ENCODE measurements around the gene IRX2. TPM values are rescaled to one million over a fixed set of nuclear protein-coding genes. Genes with fewer than 3 reads are reported as not detected.

The IRX2 gene
- total RNA-seq (ENCODE audit: insufficient read depth, low replicate concordance): 6.5 TPM

DNA sequence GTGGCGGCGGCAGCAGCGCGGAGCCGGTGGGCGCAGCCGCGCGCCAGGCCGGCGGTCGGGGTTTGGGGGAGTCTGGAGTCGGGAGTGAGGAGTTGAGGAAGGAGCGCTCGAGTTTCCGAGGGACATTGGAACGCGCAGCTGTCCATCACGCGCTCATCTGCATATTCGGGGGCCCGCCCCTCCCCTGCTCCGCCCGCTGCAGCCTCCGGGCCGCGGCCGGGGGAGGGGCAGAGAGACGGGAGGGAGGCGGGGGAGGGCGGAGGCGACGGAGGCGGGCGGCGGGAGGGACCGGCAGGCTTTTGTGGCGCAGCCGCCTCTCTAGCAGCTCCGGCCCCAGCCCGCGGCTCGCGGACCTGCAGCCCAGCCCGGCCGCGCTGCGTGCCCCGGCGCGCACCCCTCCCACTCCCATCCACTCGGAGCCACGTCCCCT is at the start of gene IRX2:
TSS of gene IRX2 (minus strand) at position 86 of the 430 bp plus-strand sequence. CDS start 264 bp downstream, outside the sequence.
- DNase-seq (ENCODE audit: low spot score): peak; percentile 91

DNA sequence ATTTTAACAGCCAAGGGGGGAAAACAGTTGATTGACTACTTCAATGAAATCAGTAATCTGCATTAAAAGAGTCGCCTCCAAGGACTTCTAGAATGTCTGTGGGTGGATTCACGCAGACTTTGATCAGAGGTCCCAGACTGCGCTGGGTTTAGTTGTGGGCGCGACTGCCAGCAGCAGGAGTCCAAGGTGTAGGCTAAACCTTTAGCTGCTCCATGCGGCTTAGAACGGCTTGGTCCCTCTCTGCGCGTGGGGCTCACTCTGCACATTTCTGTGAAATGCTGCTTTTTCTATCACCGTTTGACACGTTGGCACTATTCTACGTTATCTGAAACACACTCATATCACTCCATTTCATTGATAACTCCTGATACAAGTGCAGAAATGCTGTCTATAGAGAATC is 48.6 kb upstream of the IRX2 start:
- no peak for DNase-seq (ENCODE audit: low spot score)

DNA sequence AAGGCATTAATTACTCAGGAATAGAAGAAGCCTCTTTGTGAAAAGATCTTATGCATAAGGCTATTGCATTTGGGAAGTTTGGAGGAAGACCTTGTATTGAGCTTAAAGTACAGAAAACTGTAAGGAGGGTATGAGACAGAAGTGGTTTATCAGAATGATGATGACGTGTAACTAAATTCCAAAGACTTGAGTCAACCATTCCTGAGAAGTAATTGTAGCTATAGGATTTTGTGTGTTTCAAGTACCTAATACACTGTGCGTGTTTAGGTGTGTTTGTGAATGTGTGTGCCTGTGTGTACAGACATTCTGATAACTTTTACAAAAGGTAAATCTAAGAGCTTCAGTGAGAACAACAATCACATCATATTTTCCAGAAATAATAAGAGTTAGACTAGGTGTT is 46.5 kb upstream of the IRX2 start:
- DNase-seq (ENCODE audit: low spot score): no peak

DNA sequence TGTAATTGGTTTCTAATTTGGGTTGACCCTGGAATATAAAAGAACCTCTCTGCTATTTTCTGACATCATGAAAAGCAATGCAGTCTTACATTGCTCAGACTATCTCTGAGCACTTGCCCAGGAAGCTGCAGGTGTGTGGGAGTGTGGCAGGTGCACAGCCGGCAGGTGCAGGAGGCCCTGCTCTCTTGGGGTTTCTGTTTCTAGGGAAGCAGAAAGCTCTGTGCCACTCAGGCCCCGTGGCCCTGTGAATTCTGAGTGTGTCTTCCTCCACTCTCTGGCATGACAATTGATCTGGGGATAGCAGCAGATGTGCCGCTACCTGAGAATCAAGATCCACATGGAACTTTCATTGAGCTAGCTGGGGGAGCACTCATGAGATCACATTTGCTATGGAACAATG is 45.7 kb upstream of the IRX2 start:
- no peak for DNase-seq (ENCODE audit: low spot score)

DNA sequence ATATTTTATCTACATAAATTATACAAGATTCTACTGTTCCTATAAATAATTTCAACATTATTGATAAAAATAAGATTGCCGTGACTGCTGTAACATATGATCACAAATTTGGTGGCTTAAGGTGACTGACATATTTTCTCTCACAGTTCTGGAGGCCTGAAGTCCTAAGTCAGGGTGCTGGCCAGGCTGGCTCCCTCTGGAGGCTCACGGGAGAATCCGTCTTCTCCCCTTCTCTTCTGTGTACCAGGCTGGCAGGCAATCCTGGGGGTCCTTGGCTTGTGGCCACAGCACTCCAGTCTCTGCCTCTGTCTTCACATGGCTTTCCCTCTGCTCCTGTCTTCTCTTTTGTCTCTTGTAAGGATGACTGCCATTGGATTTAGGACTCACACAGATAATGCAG is 31.7 kb upstream of the IRX2 start:
- no peak for DNase-seq (ENCODE audit: low spot score)

DNA sequence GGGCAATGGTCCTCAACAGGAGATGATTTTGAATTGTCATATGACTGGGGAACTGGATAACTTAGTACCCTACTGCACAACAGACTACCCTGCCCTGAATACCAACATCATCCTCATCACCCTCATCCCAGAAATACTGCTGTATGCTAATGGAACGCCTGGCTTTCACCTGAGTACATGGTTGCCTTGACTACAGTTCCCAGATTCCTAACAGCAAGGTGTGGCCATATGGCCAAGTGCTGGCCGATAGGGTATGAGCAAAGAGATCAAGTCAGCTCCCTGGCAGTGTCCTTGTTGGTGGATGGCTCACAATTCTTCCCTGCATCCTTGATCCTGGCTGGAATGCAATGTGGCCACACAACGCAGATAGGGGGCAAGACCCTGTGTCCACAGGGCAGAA is 31.2 kb upstream of the IRX2 start:
- no peak for DNase-seq (ENCODE audit: low spot score)

DNA sequence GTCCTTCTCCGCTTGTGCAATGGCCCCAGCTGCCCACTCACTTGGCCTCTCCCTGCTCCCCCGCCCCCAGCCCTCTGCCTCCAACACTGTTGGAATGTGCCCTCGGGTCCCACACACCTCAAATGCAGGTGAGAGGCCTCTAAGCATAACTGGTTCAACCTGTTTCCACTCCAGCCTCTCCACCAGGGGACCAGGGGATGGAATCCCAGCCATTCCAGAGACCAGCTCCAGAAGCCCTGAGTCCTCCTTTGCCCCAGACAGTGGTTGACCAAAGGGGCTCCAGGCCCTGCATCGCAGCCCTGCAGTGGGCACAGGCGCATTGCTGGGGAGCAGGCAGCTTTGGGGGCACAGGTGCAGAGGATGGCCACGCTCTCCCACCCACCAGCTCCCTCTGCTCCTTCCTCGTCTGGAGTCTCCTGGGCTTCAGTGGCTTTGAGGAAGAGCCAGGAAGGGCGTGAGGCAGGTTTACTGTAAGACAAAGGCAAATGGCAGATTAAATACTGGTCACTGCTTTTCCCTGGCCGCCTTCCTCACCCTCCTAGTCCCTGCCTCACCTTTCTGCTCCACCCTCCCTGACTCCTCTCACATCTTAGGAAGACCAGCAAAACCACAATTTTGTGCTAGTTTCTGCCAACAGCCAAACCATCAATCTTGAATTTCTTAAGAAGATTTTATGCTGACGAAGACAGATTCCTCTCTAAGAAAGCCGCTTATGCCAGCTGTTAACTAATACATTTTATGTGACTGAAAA is 29.1 kb upstream of the IRX2 start:
- DNase-seq (ENCODE audit: low spot score): peak; percentile 69

DNA sequence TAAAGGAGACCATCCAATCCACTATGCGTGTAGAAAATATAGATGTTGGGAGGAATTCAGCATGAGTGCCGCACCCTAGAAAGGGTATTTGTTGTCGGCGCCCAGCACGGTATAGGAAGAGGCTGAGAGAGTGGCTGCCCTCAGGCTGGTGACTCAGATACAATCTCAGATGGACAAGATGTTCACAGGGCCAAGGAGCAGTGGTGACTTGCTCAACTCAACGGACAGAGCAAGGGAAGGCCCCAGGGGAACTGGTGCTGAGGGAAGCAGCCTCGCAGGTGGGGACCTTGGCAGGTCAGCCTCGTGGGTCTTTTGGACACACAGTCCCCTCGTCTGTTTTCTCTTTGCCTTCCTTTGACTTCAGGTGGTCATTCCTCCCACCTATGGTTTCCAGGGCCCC is 28.0 kb upstream of the IRX2 start:
- DNase-seq (ENCODE audit: low spot score): no peak

DNA sequence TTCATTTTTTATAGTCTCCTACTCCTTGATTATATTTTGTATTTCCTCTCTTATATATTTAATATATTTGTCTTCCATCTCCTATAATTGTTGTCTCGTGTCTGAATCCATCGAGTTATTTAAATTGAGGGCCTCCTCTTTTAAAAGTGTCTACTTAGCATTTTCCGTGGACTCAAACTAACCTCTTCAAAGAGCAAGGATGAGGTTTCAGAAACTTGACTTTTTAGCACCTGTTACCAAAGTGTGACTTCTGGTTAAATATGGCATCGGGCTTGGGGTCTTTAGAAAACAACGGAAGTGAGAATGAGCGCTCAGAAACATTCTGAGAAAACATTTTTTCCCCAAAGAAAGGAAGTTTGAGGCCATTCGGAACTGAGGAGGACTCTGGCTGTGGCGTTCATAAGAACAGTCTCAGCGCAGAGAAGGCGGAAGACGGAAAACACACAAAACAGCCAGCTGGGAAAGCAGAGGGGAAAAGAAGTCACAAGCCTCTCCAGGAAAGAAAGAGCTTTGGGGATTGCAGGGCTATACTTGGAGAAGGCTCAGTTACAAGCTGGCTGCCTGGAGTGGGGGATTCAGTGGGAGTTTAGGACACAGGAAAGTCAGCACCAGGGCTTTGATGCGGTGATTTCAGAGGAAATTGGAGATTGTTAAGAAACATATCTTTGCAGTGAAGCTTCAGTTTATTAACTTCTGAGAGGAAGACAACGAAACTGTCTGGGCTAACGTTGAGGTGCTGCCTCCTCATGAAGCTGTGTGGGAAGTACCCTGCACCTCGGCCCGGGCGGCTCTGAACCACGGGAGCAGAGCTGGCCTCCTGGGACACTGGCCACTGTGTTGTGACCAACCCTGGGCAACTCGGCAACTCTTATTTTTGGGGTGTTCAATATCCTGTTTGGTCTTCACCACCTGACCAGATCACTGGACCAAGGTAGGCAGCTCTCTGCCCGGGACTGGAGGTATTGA is 25.1 kb upstream of the IRX2 start:
- no peak for DNase-seq (ENCODE audit: low spot score)

DNA sequence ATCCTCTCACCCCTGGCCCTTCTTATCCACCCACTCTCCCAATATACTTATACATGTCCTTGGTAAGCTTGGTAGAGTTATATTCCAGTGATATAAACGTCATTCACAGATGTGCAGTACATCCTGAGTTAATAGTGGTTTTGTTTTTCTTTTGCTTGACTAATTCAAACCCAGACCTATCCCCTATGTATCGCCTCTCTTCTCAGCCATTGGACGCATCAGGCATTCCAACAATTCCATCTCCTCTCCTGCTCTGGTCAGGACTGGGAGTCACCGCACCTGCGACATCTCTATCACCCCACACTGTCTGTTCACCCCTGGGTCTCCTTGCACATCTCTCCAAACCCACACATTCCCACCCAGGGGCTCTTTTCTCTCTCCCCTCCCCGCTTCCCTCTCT is 21.9 kb upstream of the IRX2 start:
- DNase-seq (ENCODE audit: low spot score): no peak

DNA sequence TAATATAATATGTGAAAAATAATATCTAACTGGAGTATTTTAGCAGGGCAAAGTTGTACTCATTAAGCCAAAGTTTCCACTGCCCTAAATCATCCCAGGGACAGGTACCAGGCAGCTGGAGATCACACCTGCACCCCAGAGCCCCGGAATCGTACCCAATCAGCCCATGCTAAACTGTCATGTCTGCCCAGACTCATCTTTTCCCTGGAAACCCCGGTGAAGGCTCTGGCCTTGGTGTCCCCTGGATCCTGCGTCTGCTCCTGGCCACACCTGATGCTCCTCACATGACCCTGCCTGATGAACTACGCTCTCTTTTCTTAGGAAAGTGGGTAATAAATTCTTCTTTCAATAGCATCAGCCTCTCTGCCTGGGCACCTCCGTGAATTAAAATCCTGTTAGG is 15.6 kb upstream of the IRX2 start:
- DNase-seq (ENCODE audit: low spot score): no peak

DNA sequence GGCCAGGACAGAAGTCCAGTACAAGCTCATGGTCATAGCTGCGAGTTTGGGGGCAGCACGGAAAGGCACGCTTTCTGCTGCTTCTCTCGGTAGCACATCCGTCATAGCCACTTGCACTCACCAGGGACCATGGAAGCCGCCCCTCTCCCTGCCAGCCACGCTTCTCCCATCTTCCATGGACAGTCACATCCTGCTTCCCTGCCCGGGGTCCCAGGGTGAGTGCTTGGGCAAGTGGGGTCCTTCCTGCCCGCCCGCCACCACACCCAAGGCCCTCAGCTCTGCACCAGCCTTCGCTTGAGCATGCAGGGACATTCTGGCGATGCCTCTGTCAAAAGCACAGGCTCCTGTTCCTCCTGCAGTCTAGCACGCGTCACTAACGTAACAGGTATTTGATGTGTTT is 13.1 kb upstream of the IRX2 start:
- DNase-seq (ENCODE audit: low spot score): no peak

DNA sequence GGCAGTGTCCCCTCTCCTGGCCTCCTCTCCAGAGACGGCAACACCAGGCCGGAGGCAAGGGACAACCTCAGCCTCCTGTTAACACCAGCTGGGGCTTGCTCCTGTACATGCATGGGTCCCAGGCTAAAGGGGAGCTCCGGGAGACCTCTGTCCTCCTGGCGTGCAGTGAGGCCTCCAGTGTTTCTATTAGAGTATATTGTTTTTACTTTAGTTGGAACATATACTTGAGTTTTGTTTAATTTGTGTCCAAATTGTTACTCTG is 12.0 kb upstream of the IRX2 start:
- DNase-seq (ENCODE audit: low spot score): no peak

DNA sequence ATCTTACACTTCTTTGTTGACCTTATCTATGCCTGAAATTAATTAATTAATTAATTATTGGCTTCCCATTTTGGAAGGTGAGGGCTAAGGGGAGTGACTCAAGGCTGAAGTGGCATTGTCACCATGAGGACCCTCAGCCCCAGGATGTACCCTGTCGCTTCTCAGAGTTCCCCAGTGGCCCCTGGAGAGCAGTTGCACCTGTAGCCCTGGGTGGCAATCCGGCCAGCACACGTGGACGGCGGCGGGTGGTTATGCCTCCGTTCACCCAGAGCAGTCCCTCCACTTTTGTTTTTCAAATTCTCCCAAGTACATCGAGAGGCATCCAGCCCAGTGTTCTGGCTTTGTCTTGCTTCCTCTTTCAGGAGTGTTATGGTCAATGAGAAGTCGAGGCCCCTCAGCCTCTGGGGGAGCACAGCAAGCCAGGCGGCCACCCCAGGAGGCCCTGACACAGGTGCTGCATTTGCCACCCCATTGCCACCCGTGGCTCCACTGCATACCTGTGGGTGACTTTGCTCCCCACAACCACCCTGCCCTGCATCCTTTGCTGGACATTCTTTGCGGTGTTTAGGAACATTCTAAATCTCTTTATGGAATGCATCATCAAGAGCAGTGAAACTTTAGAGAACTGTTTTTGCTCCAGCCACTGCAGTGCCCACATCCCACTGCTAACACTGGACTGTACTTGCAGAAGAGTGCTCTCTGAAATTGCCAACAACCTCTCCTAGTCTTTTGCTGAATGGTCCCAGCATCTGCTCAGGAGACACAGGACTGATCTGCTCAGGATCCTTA is 11.5 kb upstream of the IRX2 start:
- DNase-seq (ENCODE audit: low spot score): no peak

DNA sequence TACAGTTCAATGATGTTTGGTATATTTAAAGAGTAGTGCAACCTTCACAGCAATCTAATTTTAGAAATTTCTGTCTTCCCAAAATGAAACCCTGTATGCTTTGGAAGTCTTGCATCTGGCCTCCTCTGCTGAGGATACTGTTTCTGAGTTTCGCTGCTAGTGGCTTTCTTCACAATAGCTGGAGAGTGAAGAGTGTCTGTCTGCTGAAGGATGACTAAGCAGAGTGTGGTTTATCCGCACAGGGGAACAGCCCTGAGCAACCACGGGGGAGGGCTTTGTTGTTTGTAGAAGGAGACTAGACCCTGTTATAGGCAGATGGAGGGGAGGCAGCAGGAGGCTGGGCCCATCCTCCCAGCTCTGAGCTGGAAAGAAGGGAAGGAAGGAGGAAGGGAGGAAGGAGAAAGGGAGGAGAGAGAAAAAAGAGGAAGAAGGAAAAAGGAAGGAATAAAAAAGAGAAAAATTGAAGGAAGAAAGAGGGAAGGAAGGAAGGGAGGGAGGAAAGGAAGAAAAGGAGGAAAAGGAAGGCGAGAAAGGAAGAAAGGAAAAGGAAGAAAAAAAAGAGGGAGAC is 10.5 kb upstream of the IRX2 start:
- no peak for DNase-seq (ENCODE audit: low spot score)

DNA sequence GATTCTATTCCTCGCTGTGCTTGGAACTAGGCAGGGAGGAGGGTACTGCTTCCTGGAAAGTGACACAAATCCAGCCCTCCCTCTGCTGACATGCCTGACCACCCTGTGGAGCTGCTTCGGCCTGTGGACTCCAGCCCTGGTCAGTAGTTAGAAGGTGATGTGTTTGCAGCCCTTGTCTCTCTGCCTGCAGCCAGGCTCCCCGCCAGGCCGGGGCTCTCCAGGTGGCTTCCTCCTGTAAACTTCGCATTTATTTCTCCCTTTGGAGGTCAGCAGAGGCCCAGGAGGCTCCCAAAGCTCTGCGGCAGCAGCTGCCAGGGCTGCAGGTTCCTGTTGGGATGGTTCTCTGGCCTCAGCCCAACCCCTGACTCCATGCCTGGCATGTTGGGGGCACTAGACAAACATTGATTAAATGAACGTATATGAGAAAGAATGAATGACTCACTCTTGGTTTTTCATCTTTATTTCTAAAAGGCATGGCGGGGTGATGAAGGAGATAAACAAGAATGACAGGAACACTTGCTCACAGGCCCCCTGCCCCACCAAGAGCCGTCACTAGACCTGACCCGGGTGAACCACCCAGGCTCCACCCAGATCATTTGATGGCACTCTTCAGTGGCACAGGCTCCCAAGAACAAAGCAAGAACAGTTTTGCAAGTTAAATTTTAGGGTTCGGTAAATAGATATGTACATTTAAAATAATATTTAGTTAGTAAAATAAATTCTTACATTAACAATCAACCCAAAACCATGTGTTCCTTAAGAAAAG is 8.4 kb upstream of the IRX2 start:
- no peak for DNase-seq (ENCODE audit: low spot score)

DNA sequence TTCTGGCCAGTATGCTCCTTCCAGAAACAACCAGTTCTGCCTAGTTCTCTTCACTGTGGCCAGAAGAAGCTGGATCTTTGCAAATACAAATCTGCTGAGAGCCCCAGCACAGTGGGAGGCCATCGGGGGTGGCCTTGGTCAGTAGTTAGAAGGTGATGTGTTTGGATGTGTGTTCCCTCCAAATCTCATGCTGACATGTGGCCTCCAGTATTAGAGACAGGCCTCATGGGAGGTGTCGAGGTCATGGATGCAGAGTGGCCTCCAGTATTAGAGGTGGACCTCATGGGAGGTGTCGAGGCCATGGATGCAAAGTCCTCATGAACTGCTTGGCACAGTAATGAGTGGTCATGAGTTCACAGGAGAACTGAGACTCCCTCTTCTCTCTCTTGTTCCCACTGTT is 7.6 kb upstream of the IRX2 start:
- no peak for DNase-seq (ENCODE audit: low spot score)

DNA sequence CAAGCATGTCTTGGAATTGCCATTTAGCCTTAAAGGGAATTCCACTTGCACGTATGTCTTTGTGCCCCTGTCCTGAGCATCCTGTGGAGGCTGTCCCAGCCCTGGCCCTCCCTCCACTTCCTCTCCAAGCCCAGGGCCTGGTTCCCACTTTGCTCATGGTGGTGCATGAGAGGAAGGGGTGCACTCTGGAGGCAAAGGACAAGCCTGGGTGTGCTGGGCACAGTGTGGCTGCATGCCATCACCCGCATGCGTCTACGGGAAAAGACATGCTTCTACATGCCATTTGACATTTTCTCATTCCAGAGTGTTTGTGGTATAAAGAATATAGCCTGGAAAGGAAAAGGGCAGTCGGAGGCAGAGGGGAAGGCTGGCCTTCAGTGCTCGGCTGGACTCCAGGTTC is 7.2 kb upstream of the IRX2 start:
- DNase-seq (ENCODE audit: low spot score): no peak

DNA sequence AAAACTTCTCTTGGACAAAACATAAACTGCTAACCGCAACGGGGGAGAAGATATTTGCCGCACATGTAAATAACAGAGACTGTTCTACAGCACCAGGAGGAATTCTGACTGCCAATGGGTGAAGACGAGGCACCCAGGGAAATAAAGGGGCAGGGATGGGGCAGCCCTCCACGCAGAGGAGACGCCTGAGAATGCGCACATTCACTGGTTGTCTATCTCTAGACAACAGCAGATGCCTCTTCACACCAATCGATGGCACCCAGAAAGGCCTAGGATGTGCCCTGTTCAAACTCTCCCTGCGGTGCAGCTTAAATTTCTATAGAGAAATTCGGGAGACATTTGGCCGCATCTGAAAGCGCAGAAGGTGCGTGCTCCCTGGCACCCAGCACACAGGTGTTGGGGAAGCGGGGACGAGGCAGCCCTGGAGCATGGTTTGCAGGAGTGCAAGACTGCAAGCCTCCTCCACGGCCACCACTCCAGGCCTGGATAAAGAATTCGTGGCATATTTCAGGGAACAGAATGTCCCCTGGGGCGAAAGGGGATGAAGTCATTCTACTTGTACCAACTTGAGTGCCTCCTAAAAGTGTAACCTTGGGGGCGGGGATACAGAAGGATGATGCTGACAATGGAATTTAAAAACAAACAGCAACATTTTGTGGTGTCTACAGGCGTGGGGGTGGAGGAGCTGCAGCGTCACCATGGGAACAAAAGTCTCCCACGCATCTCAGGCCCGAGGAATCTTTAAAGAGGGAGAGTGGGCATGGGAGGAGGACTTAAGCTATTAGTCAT is 6.3 kb upstream of the IRX2 start:
- peak; percentile 65 for DNase-seq (ENCODE audit: low spot score)

Measured in umbilical cord (tissue), 2 donors.